ENCODE measurements around the gene MAP2K2.

DNA sequence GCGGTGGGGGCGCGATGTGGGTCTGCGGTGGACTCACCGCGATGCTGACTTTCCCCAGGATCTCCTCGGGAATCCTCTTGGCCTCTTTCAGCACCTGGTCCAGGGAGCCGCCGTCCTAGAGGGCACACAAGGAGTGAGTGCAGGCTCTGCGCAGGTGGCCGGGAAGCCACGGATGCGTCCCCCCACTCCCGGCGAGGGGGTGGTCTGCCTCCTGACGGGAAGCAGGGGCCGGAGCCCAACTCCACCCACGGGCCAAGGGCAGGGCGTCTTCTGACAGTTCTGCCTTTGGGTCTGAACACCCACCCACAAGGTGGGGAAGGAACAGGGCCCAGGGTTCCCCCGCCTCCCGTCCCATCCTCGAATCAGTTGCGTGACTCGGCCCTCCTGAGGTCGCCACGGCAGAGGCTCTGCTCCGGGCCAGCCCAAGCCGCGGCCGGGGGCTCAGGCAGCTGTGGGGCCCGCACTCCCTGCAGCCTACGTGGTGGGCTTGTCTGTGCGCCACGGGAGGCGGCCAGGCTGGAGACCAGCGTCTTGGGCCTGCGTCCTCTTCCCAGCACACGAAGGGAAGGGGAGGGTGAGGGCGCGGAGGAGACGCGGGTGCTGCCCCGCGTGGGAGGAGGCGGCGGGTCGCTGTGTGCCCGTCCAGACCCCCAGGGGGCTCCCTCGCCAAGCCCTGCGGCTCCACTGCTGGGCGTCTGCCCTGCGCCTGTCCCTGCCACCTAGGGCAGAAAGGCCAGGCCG is 21.4 kb downstream of the MAP2K2 start:
- TF ChIP-seq GATA2 (IDR thresholded peaks at IDR 0.05; ENCODE audit: insufficient read depth, insufficient read length, low read depth, low read length) = no peak
- TF ChIP-seq CTCF (IDR thresholded peaks at IDR 0.05; ENCODE audit: extremely low read depth in 1 of 2, insufficient read depth in 1 of 2, low read depth in 1 of 2, low read length in 2 of 2) = no peak
- TF ChIP-seq POLR2A (IDR thresholded peaks at IDR 0.05; ENCODE audit: low read depth, low read length) = no peak
- no peak for TF ChIP-seq JUN (IDR thresholded peaks at IDR 0.05; ENCODE audit: borderline replicate concordance, insufficient read depth, insufficient read length, low read depth)

All from endothelial cell of umbilical vein (primary cell).